Measurements from ENCODE around the gene ODC1. TPM values are rescaled to one million over a fixed set of nuclear protein-coding genes. Genes with fewer than 3 reads are reported as not detected.

Gene ODC1
- polyA plus RNA-seq, 4 donors: 12.5 to 109 (median 65.5) TPM

DNA sequence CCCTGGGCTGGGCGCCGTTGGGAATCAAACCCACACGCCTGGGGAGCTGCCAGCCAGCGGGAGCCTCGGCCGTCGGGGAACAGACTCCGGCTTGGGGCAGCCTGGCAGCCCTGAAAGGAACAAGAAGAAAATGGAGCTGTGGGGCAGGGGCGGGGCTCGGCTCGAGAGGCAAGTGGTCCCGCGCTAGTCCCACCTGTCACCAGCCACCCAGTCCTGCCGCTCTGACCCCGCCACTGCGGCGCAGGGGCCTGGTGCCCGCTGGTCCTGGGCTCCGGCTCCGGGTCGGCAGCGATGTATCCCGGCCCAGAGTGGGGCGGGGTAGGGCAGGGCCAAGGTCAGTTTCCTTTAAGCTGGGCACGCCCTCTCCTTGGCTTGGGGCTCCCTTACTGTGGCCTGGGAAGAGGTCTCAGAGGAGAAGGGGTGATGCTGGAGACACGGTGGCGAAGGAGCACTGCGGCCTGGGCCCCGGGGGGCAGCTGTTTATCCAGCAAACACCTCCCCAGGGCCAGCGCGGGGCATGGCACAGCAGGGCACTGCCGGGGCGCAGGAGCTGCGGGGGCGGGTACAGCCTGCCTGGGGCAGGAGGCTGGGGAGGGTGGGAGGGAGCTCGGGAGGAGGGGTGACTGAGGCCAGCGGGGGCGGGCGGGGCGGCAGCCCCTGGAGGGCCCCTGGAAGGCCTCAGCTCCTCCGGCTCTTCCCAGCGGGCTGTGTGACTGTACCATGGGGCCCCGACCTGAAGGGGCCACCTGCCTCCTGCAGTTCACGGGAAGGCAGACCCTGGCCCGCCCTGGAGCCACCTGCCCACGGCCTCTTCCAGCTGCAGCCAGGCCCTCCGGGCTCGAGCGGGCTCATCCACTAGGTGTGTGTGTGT is 15.6 kb downstream of the ODC1 start:
- WGBS, 3 donors: 5 to 19% (median 16%) methylated on average over 38 to 49 of the region's 49 CpGs
- peak; percentile 88 to 96 for DNase-seq
- H3K27ac ChIP-seq (ENCODE audit: low read depth in 1 of 3, low read length in 2 of 3): peak overlapping the region; percentile 83 to 98 (median 93)

DNA sequence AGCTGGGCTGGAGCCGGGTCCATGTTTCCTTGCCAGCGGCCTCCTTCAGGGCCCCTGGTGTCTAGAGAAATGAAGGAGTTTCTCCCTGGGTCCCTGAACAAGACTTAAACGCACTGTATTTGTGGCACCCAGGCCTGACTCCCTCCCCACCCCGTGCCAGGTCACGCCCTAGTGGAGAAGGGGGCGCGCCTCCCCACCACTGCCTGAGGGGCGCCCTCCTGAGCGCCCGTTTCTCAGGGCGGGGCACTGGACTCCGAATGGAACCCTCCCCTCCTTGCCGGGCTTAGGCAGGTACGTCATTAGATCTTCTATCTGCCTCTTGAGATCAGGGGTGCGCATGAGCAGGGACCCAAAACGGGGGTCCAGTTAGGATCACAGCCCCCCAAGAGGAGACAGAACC is 16.3 kb downstream of the ODC1 start:
- FAIRE-seq: no peak
- WGBS, 3 donors: 18 to 51% (median 51%) methylated on average over 14 to 16 of the region's 16 CpGs
- Histone ChIP-seq H3K9me3 (ENCODE audit: control insufficient read depth in 2 of 2, insufficient read depth in 1 of 2, low read depth in 1 of 2, low read length in 1 of 2) (no peaks in the 10 kb centered on the region), H3K4me3 (ENCODE audit: low read depth in 1 of 3, low read length in 3 of 3) (peak overlapping the region in 2 of 3 donors; percentile 45 to 66), H3K4me1 (ENCODE audit: control insufficient read depth in 3 of 3, insufficient read depth in 2 of 3, low read depth in 1 of 3, low read length in 2 of 3) (peaks cover 0 to 52% (median 0%) of the 10 kb centered on the region in 3 donors), H3K27ac (ENCODE audit: low read depth in 1 of 3, low read length in 2 of 3) (peak overlapping the region; percentile 83 to 98 (median 93)), H3K36me3 (ENCODE audit: control insufficient read depth in 3 of 3, insufficient read depth in 2 of 3, low read depth in 1 of 3, low read length in 3 of 3) (peaks cover 0 to 47% (median 2%) of the 10 kb centered on the region in 3 donors), H3K27me3 (ENCODE audit: control insufficient read depth in 3 of 3, insufficient read depth in 3 of 3, low read length in 3 of 3) (no peaks in the 10 kb centered on the region)
- DNase-seq: peak; percentile 73 to 90

More for the DNA sequence above, 15.6 kb downstream of the ODC1 start:
- peaks cover 0 to 58% (median 0%) of the 10 kb centered on the region in 3 donors for H3K4me1 ChIP-seq (ENCODE audit: control insufficient read depth in 3 of 3, insufficient read depth in 2 of 3, low read depth in 1 of 3, low read length in 2 of 3)
- no peak for FAIRE-seq
- no peaks in the 10 kb centered on the region for H3K9me3 ChIP-seq (ENCODE audit: control insufficient read depth in 2 of 2, insufficient read depth in 1 of 2, low read depth in 1 of 2, low read length in 1 of 2)
- H3K27me3 ChIP-seq (ENCODE audit: control insufficient read depth in 3 of 3, insufficient read depth in 3 of 3, low read length in 3 of 3): no peaks in the 10 kb centered on the region
- H3K36me3 ChIP-seq (ENCODE audit: control insufficient read depth in 3 of 3, insufficient read depth in 2 of 3, low read depth in 1 of 3, low read length in 3 of 3): peaks cover 0 to 41% (median 0%) of the 10 kb centered on the region in 3 donors
- H3K4me3 ChIP-seq (ENCODE audit: low read depth in 1 of 3, low read length in 3 of 3): peak overlapping the region in 2 of 3 donors; percentile 45 to 66

DNA sequence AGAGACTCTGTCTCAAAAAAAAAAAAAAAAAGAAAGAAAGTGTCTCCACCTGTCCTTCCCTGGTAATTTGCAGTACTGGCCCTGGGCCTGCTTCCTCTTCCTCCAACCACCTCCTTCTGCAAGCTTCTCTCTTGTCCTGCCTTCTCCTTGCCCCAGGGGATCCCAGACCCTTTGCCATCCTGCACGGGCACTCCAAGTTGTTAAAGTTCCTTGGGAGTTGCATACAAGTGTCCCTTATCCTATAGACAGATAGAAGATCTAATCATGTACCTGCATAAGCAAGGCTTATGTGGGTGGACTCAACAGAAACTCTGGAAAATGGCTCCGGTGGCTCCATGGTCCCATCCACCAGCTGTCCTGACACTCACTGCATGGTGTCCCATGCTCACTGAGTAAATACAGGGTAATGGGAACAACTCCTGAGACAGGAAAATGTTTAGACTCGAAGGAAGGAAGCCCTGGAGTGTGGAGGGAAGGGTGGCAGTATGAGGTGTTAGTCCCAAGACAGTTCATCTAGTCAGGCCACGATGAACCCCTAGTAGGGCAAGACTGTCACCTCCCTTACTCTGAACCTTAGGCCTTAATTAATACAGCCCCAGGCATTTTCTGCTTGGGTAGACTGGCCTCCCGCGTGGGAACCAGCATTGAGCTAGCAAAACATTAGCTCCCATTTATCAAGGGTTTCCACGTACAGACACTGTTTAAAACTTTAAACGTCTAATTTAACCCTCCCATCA is 17.1 kb downstream of the ODC1 start:
- FAIRE-seq: no peak
- Histone ChIP-seq H3K4me3 (ENCODE audit: low read depth in 1 of 3, low read length in 3 of 3) (peak overlapping the region in 2 of 3 donors; percentile 45 to 66), H3K4me1 (ENCODE audit: control insufficient read depth in 3 of 3, insufficient read depth in 2 of 3, low read depth in 1 of 3, low read length in 2 of 3) (peaks cover 0 to 44% (median 0%) of the 10 kb centered on the region in 3 donors), H3K27ac (ENCODE audit: low read depth in 1 of 3, low read length in 2 of 3) (peak overlapping the region in 1 of 3 donors; percentile 98), H3K36me3 (ENCODE audit: control insufficient read depth in 3 of 3, insufficient read depth in 2 of 3, low read depth in 1 of 3, low read length in 3 of 3) (peaks cover 0 to 47% (median 5%) of the 10 kb centered on the region in 3 donors), H3K27me3 (ENCODE audit: control insufficient read depth in 3 of 3, insufficient read depth in 3 of 3, low read length in 3 of 3) (no peaks in the 10 kb centered on the region), H3K9me3 (ENCODE audit: control insufficient read depth in 2 of 2, insufficient read depth in 1 of 2, low read depth in 1 of 2, low read length in 1 of 2) (no peaks in the 10 kb centered on the region)
- no peak for DNase-seq
- 59 to 77% (median 75%) methylated on average over 8 of the region's 8 CpGs for WGBS, 3 donors

DNA sequence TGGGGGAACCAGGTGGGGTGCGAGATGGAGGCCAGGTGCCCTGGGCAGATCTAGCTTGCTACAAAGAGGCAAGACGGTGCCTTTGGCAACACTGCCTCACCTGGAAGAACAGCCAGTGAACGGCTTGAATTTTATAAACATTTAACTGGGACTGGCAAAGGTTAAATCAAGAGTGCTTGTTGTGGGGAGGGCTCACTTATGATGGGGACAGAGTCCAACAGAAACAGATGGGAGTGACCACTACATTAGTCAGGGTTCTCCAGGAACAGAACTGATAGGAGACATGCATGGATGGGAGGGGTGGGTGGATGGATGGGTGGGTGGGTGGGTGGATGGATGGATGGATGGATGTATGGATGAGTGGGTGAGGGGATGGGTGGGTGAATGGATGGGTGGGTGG is 19.2 kb downstream of the ODC1 start:
- H3K4me1 ChIP-seq (ENCODE audit: control insufficient read depth in 3 of 3, insufficient read depth in 2 of 3, low read depth in 1 of 3, low read length in 2 of 3): peaks cover 0 to 24% (median 0%) of the 10 kb centered on the region in 3 donors
- no peak overlapping the region for H3K4me3 ChIP-seq (ENCODE audit: low read depth in 1 of 3, low read length in 3 of 3)
- no peaks in the 10 kb centered on the region for H3K9me3 ChIP-seq (ENCODE audit: control insufficient read depth in 2 of 2, insufficient read depth in 1 of 2, low read depth in 1 of 2, low read length in 1 of 2)
- 10 to 67% (median 49%) methylated on average over 3 of the region's 3 CpGs for WGBS, 3 donors
- FAIRE-seq: no peak
- H3K27ac ChIP-seq (ENCODE audit: low read depth in 1 of 3, low read length in 2 of 3): peak overlapping the region in 2 of 3 donors; percentile 52 to 70
- H3K36me3 ChIP-seq (ENCODE audit: control insufficient read depth in 3 of 3, insufficient read depth in 2 of 3, low read depth in 1 of 3, low read length in 3 of 3): peaks cover 3 to 57% (median 5%) of the 10 kb centered on the region in 3 donors
- H3K27me3 ChIP-seq (ENCODE audit: control insufficient read depth in 3 of 3, insufficient read depth in 3 of 3, low read length in 3 of 3): no peaks in the 10 kb centered on the region
- DNase-seq: peak; percentile 63 to 91

DNA sequence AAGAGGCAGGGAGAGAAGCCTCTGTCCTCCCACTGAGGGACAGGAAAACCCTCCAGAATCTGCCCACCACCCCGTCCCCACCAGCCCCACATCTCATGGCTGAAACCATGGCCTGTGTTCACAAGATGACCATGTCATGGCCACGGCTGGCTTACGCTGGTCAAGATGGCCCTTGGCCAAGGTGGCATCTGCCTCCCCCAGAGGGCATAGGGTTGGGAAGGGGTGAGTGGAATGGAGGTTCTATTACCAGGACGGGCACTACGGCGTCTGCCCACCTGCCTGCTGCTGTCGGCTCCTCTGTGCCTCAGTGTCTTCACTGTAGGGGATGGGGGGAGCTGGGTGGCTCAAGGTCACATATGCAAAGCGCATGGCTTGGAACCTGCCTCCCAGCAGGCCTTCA is 19.8 kb downstream of the ODC1 start:
- Histone ChIP-seq H3K27ac (ENCODE audit: low read depth in 1 of 3, low read length in 2 of 3) (peak overlapping the region in 2 of 3 donors; percentile 52 to 70), H3K27me3 (ENCODE audit: control insufficient read depth in 3 of 3, insufficient read depth in 3 of 3, low read length in 3 of 3) (no peaks in the 10 kb centered on the region), H3K4me1 (ENCODE audit: control insufficient read depth in 3 of 3, insufficient read depth in 2 of 3, low read depth in 1 of 3, low read length in 2 of 3) (peaks cover 0 to 20% (median 0%) of the 10 kb centered on the region in 3 donors), H3K9me3 (ENCODE audit: control insufficient read depth in 2 of 2, insufficient read depth in 1 of 2, low read depth in 1 of 2, low read length in 1 of 2) (no peaks in the 10 kb centered on the region), H3K36me3 (ENCODE audit: control insufficient read depth in 3 of 3, insufficient read depth in 2 of 3, low read depth in 1 of 3, low read length in 3 of 3) (peaks cover 3 to 61% (median 7%) of the 10 kb centered on the region in 3 donors), H3K4me3 (ENCODE audit: low read depth in 1 of 3, low read length in 3 of 3) (no peak overlapping the region)
- DNase-seq (no peak), FAIRE-seq (no peak)
- WGBS, 3 donors: 91 to 98% (median 97%) methylated on average over 8 of the region's 8 CpGs

DNA sequence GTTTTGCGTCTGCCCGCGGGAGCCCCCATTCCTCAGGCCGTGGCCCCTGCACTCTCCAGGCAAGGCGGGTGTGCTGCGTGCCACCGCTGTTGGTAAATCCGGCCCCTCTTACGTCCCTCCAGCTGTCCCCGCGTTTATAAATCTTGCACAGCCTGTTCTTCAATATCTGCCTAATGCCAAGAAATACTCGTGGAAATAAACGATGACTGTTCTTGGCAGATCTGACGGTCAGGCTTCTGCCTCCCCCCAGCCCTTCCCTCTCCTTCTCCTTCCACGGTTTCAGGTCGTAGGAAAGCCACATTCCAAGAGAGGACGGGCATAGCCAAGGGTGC is 20.5 kb downstream of the ODC1 start:
- Histone ChIP-seq H3K9me3 (ENCODE audit: control insufficient read depth in 2 of 2, insufficient read depth in 1 of 2, low read depth in 1 of 2, low read length in 1 of 2) (no peaks in the 10 kb centered on the region), H3K27me3 (ENCODE audit: control insufficient read depth in 3 of 3, insufficient read depth in 3 of 3, low read length in 3 of 3) (no peaks in the 10 kb centered on the region), H3K4me3 (ENCODE audit: low read depth in 1 of 3, low read length in 3 of 3) (no peak overlapping the region), H3K4me1 (ENCODE audit: control insufficient read depth in 3 of 3, insufficient read depth in 2 of 3, low read depth in 1 of 3, low read length in 2 of 3) (peaks cover 0 to 20% (median 0%) of the 10 kb centered on the region in 3 donors), H3K36me3 (ENCODE audit: control insufficient read depth in 3 of 3, insufficient read depth in 2 of 3, low read depth in 1 of 3, low read length in 3 of 3) (peaks cover 6 to 69% (median 8%) of the 10 kb centered on the region in 3 donors), H3K27ac (ENCODE audit: low read depth in 1 of 3, low read length in 2 of 3) (no peak overlapping the region)
- DNase-seq (no peak), FAIRE-seq (no peak)
- 66 to 78% (median 73%) methylated on average over 17 of the region's 17 CpGs for WGBS, 3 donors

DNA sequence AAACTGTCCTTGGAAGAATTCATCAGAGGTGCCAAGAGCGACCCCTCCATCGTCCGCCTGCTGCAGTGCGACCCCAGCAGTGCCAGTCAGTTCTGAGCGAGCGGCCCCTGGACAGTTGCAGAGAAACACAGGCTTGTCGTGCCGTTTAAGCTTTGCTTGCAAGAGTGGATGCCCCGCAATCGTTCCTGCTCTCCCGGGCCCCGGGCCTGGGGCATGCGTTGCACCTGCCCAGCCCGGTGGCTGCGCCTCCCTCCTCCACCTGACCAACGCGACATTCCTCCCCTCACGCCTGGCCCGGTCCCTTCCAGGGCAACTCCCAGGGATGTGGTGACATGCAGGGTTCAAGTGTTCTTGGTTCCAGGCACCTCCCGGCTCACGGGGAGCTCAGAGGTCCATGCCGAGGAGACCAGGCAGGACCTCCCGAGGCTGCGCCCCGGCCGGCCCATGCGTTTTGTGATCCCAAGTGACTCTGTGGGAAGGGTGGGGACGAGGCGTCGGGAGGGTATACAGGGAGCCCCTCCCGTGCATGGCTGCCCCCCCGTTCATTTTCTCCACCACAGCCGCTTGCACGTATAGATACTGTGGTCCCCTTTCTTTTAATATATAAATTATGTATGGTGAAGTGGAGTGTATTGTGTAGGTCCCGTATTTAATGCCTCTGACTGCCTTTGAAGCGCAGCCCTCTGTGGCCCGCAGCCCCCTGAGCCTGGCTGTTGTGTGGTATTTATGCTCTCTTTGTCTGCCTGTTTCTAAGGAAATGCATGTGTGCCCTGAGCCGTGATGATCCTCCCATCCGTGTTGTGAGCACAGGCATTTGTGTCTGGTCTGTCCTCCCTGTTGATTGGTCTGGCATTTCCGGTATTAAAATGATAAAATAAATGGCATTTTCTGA is 21.2 kb downstream of the ODC1 start:
- Histone ChIP-seq H3K9me3 (ENCODE audit: control insufficient read depth in 2 of 2, insufficient read depth in 1 of 2, low read depth in 1 of 2, low read length in 1 of 2) (no peaks in the 10 kb centered on the region), H3K36me3 (ENCODE audit: control insufficient read depth in 3 of 3, insufficient read depth in 2 of 3, low read depth in 1 of 3, low read length in 3 of 3) (peaks cover 6 to 75% (median 8%) of the 10 kb centered on the region in 3 donors), H3K4me1 (ENCODE audit: control insufficient read depth in 3 of 3, insufficient read depth in 2 of 3, low read depth in 1 of 3, low read length in 2 of 3) (peaks cover 0 to 20% (median 0%) of the 10 kb centered on the region in 3 donors), H3K4me3 (ENCODE audit: low read depth in 1 of 3, low read length in 3 of 3) (no peak overlapping the region), H3K27me3 (ENCODE audit: control insufficient read depth in 3 of 3, insufficient read depth in 3 of 3, low read length in 3 of 3) (no peaks in the 10 kb centered on the region), H3K27ac (ENCODE audit: low read depth in 1 of 3, low read length in 2 of 3) (no peak overlapping the region)
- 92 to 93% (median 92%) methylated on average over 40 of the region's 40 CpGs for WGBS, 3 donors
- FAIRE-seq (no peak), DNase-seq (no peak)

Measured in small intestine (tissue), 7 donors.